ENCODE measurements around the gene ADAMTSL4.

The ADAMTSL4 gene

DNA sequence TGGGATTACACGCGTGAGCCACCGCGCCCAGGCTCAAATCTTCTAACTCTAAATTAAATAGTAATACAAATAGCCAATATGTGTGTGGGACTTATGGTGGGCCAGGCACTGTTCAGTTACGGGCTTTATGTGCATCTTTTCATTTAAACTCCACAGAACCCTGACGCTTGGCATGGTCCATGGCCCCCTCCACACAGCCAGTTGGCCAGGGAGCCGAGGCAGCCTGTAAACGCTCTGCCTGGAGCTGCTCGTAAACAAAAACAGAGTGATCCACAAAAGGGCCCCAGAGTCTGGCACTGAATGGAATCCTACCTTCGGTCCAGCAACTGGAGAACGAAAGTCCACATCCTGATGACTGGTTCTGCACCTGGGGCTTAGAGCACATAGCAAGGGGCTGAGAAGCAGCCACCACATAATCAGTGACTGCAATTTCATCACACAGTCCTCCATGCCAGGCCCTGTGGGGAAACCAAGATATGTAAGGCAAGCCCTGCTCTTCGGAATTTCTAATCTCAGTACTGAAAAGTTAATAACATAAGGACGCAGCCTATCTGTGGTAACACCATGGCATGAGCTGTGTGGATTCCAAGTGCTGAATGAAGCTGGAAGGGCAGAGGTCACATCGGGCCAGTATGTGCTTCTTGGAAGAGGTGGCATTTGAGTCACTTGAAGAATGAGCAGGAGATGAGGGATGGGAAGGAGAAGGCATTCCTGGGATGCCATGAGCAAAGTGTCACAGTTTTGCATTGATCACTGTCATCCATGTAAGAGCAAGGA lies 13.5 kb upstream of the ADAMTSL4 start:
- no peak for DNase-seq

DNA sequence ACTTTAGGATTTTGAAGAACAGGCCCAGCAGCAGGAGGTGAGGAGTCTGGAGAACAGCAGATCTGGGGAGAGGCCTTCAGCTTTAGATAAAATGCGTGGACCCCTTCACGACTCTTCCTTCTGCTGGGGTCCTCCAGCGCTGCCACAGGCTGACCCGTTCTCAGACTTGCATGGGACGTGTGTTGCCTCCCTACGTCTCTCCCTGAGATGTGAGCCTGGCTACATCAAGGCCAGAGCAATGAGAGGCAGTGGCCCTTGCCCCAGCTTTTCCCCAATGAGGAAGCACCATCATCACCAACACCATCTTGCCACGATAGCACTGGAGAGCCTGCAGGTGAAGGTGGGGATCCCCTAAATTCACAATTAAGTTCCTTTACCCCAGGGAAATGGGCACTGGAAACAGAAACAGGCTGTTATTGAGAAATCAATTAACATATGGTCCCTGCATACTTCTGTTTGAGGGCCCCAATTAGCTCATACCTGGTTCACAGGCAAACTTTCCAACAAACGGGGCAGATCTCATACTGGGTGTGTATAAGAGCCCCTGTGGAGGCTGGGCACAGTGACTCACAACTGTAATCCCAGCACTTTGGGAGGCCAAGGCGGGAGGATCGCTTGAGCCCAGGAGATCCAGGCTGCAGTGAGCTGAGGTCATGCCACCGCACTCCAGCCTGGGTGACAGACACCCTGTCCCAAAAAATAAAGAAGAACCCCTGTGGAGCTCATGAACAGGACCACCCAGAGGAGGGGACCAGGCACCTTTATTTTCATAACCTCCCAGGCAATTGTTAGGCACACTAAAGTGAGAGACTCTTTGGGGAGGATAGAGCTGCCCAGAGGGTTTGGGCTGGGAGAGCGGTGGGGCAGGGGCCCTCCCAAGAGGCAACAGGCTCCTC lies 12.1 kb upstream of the ADAMTSL4 start:
- no peak for DNase-seq

DNA sequence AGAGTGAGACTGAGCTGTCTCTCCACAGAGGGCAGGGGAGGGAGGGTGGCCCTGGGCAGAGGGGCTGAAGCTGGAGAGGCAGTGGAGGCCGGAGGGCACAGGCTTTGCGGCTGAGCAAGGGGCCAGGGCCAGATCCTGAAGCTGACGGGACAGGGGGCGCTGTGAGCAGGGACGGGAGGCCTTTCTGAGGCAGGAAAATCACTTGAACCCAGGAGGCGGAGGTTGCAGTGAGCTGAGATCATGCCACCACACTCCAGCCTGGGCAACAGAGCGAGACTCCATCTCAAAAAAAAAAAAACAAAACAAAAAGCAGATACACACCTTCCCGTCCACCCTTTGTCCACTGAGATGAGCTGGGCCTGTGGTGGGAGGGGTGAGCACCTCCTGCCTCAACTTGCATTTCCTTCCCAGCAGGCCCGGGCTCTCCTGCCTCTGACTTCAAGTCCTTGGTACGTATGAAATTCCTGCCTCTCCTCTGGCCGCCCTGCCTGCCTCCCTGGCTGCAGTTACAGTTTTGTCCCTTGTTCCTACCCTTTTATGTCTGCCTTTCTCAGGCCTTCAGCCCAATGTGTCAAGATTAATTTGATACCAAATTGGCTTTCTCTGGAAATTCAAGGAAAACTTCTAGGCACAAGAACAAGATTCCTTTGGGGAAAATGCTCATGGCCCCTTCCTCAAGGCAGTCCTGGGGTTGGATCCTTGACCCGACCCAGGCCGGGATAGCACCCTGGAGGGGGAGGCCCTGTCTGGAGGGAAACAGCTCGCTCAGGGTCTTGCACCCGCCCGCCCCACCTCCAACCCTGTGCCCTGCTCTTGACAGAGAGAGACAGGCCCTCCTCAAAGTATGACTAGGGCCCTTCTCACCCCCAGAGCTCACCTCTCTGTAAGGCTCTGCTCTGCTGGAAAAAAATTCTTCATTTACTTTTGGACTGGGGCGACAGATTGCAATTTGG lies 11.2 kb upstream of the ADAMTSL4 start:
- no peak for DNase-seq

- no peak for DNase-seq
These were observed 5.6 kb upstream of the ADAMTSL4 start for GRCh38 chr1:150543500-150544143.

- no peak for DNase-seq
These were observed 5.0 kb upstream of the ADAMTSL4 start for GRCh38 chr1:150544204-150544603.

- no peak for DNase-seq
These were observed 3.6 kb upstream of the ADAMTSL4 start for GRCh38 chr1:150545486-150546032.

- DNase-seq: no peak
These were observed 2.8 kb upstream of the ADAMTSL4 start for GRCh38 chr1:150546294-150546937.

DNA sequence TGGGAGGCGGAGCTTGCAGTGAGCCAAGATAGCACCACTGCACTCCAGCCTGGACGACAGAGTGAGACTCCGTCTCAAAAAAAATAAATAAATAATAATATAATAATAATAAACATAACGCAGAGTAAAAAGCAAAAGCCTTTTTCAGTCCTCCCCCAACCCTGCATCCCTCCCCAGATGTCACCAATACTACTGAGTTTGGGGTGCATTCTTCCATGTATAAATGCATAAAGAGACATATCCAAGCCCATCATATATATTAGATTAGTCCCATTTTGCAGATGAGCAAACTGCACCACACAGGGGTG lies 930 bp upstream of the ADAMTSL4 start:
- DNase-seq: no peak

- DNase-seq: no peak
These were observed 451 bp downstream of the ADAMTSL4 start for GRCh38 chr1:150549496-150550221.

DNA sequence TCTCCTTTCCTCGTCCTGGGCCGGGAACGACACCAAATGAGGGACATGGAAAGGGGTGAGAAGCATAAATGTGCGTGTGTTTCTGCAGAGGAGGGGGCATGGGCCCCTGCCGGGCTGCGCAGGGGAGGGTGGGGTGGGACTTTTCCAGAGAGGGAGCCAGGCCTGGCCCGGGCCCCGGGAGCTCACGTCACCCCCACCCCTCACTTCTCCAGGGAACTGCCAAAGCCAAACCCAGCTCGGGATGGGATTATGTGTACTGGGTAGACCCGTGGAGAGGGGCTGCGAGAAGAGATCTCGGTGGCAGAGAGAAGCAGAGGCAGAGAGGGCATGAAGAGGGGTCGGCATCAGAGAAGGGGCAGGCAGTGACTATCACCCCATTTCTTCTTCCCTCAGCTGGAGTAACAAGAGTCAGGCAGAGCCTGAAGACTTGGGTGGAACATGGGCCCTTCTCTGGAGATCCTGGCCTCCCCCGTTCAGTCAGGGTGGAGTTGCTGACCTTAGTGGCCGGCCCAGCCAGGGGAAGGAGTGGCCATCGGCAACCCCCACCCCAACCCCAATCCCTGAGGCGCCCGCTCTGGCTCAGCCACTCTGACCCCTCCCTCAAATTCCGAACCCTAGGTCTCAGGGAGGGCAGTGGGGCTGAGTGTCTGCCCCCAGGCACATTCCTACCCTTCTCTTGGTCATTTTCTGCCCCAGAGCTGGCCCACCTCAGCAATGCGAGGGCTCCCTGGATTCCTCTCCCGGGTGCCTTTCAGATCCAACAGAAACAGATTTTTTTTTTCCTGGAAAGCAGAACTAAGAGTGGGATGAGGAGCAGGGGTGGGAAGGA lies 1.2 kb downstream of the ADAMTSL4 start:
- no peak for DNase-seq

GRCh38 chr1:150551051-150551783 lies 2.0 kb downstream of the ADAMTSL4 start:
- DNase-seq: no peak

DNA sequence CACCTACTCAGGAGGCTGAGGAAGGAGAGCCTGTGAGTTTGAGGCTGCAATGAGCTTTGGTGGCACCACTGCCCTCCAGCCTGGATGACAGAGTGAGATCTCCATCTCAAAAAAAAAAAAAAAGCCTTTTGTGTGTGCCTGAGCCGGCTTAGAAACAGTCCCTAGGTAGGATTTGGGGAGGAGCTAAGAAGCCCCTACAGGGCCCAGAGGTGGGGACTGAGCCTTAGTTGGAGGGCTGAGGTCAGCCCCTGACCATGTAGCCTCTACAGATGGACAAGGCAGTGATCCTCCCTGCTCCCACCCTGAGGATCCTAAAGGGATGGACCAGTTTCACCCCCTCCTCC lies 2.5 kb downstream of the ADAMTSL4 start:
- no peak for DNase-seq

- no peak for DNase-seq
These were observed 3.1 kb downstream of the ADAMTSL4 start for GRCh38 chr1:150552128-150552910.

DNA sequence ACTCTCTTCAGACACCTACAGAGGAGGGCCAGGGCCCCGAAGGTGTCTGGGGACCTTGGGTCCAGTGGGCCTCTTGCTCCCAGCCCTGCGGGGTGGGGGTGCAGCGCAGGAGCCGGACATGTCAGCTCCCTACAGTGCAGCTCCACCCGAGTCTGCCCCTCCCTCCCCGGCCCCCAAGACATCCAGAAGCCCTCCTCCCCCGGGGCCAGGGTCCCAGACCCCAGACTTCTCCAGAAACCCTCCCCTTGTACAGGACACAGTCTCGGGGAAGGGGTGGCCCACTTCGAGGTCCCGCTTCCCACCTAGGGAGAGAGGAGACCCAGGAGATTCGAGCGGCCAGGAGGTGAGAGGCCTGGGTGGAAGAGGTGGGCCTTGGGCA lies 3.7 kb downstream of the ADAMTSL4 start:
- DNase-seq: no peak

DNA sequence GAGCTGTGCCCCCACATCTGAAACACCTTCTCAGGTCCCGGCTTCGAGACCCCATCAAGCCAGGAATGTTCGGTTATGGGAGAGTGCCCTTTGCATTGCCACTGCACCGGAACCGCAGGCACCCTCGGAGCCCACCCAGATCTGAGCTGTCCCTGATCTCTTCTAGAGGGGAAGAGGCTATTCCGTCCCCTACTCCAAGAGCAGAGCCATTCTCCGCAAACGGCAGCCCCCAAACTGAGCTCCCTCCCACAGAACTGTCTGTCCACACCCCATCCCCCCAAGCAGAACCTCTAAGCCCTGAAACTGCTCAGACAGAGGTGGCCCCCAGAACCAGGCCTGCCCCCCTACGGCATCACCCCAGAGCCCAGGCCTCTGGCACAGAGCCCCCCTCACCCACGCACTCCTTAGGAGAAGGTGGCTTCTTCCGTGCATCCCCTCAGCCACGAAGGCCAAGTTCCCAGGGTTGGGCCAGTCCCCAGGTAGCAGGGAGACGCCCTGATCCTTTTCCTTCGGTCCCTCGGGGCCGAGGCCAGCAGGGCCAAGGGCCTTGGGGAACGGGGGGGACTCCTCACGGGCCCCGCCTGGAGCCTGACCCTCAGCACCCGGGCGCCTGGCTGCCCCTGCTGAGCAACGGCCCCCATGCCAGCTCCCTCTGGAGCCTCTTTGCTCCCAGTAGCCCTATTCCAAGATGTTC lies 4.3 kb downstream of the ADAMTSL4 start:
- no peak for DNase-seq

DNA sequence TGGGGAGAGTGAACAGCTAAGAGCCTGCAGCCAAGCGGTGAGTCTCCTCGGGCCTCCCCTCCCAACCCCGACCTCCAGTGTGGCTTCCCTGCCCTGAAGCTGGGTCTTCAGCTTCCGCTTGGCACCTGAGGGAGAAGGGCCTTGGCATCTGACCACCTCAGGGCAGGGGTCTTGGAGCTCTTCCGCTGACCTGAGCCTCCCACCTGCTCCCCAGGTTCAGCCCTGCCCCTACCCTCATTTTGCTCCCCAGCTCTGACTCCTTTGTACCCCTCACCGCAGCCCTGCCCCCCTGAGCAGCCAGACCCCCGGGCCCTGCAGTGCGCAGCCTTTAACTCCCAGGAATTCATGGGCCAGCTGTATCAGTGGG lies 4.9 kb downstream of the ADAMTSL4 start:
- DNase-seq: no peak

GRCh38 chr1:150555198-150555970 lies 6.2 kb downstream of the ADAMTSL4 start:
- no peak for DNase-seq
